HG03520 (cell line): Measurements from ENCODE around the gene MPDZ.
"Not testable (repeated sequence)": the region's sequence is repeated elsewhere in the genome, so short reads cannot be mapped to it uniquely, and the experiment has no call there.

Experiments used
- ATAC-seq: cut with Tn5 transposase; IDR thresholded peaks from one replicate; pipeline ENCODE4 v1.9.1; 2021; ENCODE audit warnings: mild to moderate bottlenecking, moderate library complexity; ENCODE audit not compliant: unreplicated experiment

MPDZ gene

GRCh38 chr9:13266167-13266566, 13.3 kb downstream of the MPDZ start:
- no peak for ATAC-seq

GRCh38 chr9:13264788-13265187, 14.7 kb downstream of the MPDZ start:
- ATAC-seq = no peak

- ATAC-seq = no peak
Measured at GRCh38 chr9:13263511-13263910, 16.0 kb downstream of the MPDZ start.

- no peak for ATAC-seq
Measured at GRCh38 chr9:13252852-13253251, 26.6 kb downstream of the MPDZ start.

GRCh38 chr9:13244181-13244580, 35.3 kb downstream of the MPDZ start:
- no peak for ATAC-seq

- no peak for ATAC-seq
Measured at GRCh38 chr9:13241283-13241682, 38.2 kb downstream of the MPDZ start.

GRCh38 chr9:13239660-13240059, 39.8 kb downstream of the MPDZ start:
- no peak for ATAC-seq

- ATAC-seq = no peak
Measured at GRCh38 chr9:13239208-13239607, 40.3 kb downstream of the MPDZ start.

GRCh38 chr9:13234932-13235331, 44.6 kb downstream of the MPDZ start:
- no peak for ATAC-seq

- no peak for ATAC-seq
Measured at GRCh38 chr9:13228431-13228830, 51.1 kb downstream of the MPDZ start.

- ATAC-seq = no peak
Measured at GRCh38 chr9:13224366-13224765, 55.1 kb downstream of the MPDZ start.

GRCh38 chr9:13222733-13223132, 56.8 kb downstream of the MPDZ start:
- not testable (repeated sequence) for ATAC-seq

GRCh38 chr9:13221741-13222140, 57.8 kb downstream of the MPDZ start:
- ATAC-seq = no peak

GRCh38 chr9:13220837-13221236, 58.7 kb downstream of the MPDZ start:
- ATAC-seq = no peak

- ATAC-seq = no peak
Measured at GRCh38 chr9:13215791-13216554, 63.5 kb downstream of the MPDZ start.

GRCh38 chr9:13213998-13214397, 65.5 kb downstream of the MPDZ start:
- ATAC-seq = no peak

GRCh38 chr9:13213337-13213736, 66.2 kb downstream of the MPDZ start:
- no peak for ATAC-seq

GRCh38 chr9:13210306-13210705, 69.2 kb downstream of the MPDZ start:
- no peak for ATAC-seq

- ATAC-seq = no peak
Measured at GRCh38 chr9:13209498-13209897, 70.0 kb downstream of the MPDZ start.

GRCh38 chr9:13205824-13206223, 73.7 kb downstream of the MPDZ start:
- no peak for ATAC-seq

- no peak for ATAC-seq
Measured at GRCh38 chr9:13190040-13190439, 89.5 kb downstream of the MPDZ start.

- ATAC-seq = no peak
Measured at GRCh38 chr9:13189362-13189761, 90.1 kb downstream of the MPDZ start.

- ATAC-seq = no peak
Measured at GRCh38 chr9:13186774-13187173, 92.7 kb downstream of the MPDZ start.
